ENCODE measurements around the gene EP400.

EP400 gene

DNA sequence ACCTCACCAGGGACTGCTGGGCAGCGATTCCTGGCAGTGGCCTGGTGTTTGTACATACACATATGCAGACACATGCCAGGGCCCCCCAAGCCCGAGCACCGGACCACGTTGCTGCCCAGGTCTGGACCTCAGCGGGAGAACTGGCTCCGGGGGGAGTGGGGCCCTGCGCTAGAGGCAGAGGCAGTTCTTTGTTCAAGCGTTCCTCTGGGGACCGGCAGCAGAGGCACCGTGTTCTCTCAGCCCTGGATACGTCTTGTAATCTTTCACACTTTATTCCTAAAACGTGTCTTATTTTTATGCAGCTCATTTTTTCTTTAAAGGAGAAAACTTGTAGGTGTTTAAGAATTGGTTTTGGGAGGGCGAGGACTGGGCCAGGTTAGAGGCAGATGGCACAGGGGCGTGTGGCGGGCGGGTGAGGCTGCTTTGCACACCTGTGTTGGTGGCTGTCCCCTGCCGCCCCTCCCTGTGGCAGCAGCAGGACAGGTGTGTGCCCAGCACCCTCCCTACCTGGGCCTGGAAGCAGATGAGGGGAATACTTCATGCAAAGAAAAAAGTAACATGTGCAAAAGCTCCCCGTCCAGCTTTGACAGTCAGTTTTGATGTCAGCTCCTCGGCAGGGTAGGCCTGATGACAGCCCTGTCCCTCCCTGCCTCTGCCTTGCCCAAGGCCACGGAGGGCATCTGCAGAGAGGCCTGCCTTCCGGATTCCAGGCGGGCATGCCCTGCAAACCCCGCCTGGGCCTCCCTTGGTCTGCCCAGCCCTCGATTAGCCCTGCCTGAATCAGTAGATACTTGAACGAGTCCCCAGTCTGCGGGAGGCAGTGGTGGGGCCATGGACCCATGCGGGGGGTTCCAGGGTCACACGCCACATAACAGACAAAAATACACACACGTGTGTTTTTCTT is 27.6 kb upstream of the EP400 start:
- no peak overlapping the region for H3K9ac ChIP-seq (ENCODE audit: low read length)
- peaks cover 7% of the 10 kb centered on the region for H3K4me1 ChIP-seq (ENCODE audit: control insufficient read depth, insufficient read depth, low read length)
- no peak overlapping the region for H3K4me3 ChIP-seq (ENCODE audit: low read length)
- no peak for DNase-seq (ENCODE audit: low read depth)
- H3K9me3 ChIP-seq (ENCODE audit: control insufficient read depth, low read length), result no peaks in the 10 kb centered on the region
- peaks cover 16% of the 10 kb centered on the region for H3K36me3 ChIP-seq (ENCODE audit: control insufficient read depth, insufficient read depth, low read length, severe bottlenecking)
- H3K27me3 ChIP-seq (replicated peaks; ENCODE audit: control insufficient read depth, insufficient read depth, low read length), result no peaks in the 10 kb centered on the region

DNA sequence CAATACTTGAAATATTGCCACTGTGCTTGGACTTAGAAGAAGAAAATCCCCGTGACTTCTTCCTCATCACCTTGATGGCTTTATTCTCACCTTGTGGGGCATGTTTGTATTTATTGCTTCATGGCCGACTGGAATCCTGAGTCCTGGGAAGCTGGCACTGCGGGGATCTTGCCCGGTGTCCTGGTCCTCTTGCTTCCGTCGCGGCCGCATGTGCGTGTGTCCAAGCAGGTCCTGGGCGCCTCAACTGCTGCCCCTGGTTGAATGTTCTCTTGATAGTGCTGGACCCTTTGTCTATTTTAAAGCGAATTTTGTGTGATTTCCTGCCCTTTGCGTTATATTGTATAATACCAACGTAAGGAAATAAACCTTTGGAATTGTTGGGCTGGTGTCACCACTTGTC is 27.0 kb upstream of the EP400 start:
- Histone ChIP-seq H3K36me3 (ENCODE audit: control insufficient read depth, insufficient read depth, low read length, severe bottlenecking) (peaks cover 16% of the 10 kb centered on the region), H3K9ac (ENCODE audit: low read length) (no peak overlapping the region), H3K9me3 (ENCODE audit: control insufficient read depth, low read length) (no peaks in the 10 kb centered on the region), H3K4me1 (ENCODE audit: control insufficient read depth, insufficient read depth, low read length) (peaks cover 7% of the 10 kb centered on the region), H3K27me3 (replicated peaks; ENCODE audit: control insufficient read depth, insufficient read depth, low read length) (no peaks in the 10 kb centered on the region), H3K4me3 (ENCODE audit: low read length) (no peak overlapping the region)
- DNase-seq (ENCODE audit: low read depth), result no peak

DNA sequence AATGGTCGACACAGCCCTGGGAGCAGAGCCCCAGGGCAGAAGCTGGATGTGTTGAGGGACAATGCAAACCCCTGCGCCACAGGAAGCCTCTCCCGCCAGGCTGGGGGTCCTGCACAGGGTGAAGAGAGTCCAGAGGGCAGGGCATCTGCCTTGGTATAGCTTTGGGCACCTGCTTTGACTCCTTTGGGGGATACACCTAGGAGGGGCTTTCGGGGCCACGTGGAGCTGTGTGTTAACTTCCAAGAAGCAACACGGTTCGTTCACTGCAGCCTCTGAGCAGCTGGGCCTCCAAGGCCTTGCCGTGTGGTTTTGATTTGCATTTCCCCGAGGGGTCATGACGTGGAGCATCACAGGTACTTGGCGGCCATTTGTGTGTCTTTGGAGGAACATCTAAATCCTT is 26.5 kb upstream of the EP400 start:
- DNase-seq (ENCODE audit: low read depth), result no peak
- H3K9ac ChIP-seq (ENCODE audit: low read length), result no peak overlapping the region
- peaks cover 16% of the 10 kb centered on the region for H3K36me3 ChIP-seq (ENCODE audit: control insufficient read depth, insufficient read depth, low read length, severe bottlenecking)
- no peaks in the 10 kb centered on the region for H3K9me3 ChIP-seq (ENCODE audit: control insufficient read depth, low read length)
- H3K27me3 ChIP-seq (replicated peaks; ENCODE audit: control insufficient read depth, insufficient read depth, low read length), result no peaks in the 10 kb centered on the region
- H3K4me1 ChIP-seq (ENCODE audit: control insufficient read depth, insufficient read depth, low read length), result peaks cover 7% of the 10 kb centered on the region
- no peak overlapping the region for H3K4me3 ChIP-seq (ENCODE audit: low read length)

DNA sequence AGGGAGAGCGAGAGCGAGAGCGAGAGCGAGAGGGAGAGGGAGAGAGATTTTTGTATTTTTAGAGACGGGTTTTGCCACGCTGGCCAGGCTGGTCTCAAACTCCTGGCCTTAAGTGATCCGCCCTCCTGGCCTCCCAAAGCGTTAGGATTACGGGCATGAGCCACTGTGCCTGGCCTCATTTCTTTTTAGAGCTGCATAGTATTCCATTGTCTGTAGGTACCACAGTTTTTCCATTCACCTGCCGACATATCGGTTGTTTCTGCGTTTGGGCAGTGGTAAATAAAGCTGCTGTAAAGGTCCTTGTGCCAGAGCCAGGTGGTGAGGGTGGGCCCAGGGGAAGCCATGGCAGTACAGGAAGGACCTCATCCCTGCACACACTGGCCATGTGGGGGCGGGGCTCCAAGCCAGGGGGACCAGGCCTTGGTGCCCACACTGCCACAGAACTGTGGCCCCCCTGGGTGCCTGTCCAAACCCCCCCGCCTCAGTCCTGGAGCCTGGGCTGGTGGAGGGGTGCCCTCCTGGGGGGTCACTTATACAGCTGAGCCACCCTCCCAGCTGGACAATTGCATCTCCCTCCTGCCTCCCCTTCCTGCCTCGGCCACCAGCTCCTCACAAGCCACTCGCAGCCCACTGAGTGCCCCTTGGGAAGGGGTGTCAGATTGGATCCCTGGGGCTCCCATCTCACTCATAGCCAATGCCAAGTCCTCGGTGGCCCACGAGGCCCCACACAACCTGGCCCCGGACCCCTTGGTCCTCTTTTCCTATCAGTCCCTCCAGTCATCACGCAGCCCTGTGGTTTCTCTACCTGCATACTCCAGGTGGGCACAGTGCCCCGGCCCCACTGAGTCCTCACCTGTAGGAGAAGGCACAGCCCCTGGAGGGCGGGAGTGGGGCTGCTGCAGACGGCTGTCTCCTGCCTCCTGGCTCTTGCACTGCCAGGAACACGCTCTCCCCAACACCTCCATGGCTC is 22.3 kb upstream of the EP400 start:
- Histone ChIP-seq H3K4me3 (ENCODE audit: low read length) (no peak overlapping the region), H3K27me3 (replicated peaks; ENCODE audit: control insufficient read depth, insufficient read depth, low read length) (no peaks in the 10 kb centered on the region), H3K36me3 (ENCODE audit: control insufficient read depth, insufficient read depth, low read length, severe bottlenecking) (peaks cover 7% of the 10 kb centered on the region), H3K4me1 (ENCODE audit: control insufficient read depth, insufficient read depth, low read length) (peaks cover 17% of the 10 kb centered on the region), H3K9ac (ENCODE audit: low read length) (no peak overlapping the region), H3K9me3 (ENCODE audit: control insufficient read depth, low read length) (no peaks in the 10 kb centered on the region)
- DNase-seq (ENCODE audit: low read depth), result no peak

DNA sequence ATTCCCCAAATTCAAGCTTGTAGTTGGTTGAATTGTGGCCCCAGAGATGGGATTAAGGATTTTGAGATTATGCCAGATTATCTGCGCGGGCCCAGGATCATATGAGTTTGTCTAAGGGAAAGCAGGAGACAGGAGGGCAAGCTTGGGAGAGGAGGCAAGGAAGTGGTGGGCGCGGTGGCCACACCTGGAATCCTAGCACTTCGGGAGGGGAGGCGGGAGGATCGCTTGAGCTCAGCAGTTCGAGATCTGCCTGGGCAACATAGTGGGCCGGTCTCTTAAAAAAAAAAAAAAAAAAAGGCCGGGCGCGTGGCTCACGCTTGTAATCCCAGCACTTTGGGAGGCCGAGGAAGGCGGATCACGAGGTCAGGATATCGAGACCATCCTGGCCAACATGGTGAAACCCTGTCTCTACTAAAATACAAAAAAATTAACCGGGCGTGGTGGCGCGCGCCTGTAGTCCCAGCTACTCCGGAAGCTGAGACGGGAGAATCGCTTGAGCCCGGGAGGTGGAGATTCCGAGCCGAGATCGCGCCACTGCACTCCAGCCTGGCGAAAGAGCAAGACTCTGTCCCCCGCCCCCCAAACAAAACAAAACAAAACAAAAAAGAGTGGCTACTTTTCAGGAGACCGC is 21.5 kb upstream of the EP400 start:
- peak overlapping the region; percentile 82 for H3K4me3 ChIP-seq (ENCODE audit: low read length)
- no peaks in the 10 kb centered on the region for H3K27me3 ChIP-seq (replicated peaks; ENCODE audit: control insufficient read depth, insufficient read depth, low read length)
- peaks cover 17% of the 10 kb centered on the region for H3K4me1 ChIP-seq (ENCODE audit: control insufficient read depth, insufficient read depth, low read length)
- no peaks in the 10 kb centered on the region for H3K9me3 ChIP-seq (ENCODE audit: control insufficient read depth, low read length)
- DNase-seq (ENCODE audit: low read depth), result no peak
- H3K36me3 ChIP-seq (ENCODE audit: control insufficient read depth, insufficient read depth, low read length, severe bottlenecking), result peaks cover 15% of the 10 kb centered on the region
- H3K9ac ChIP-seq (ENCODE audit: low read length), result peak overlapping the region; percentile 86

DNA sequence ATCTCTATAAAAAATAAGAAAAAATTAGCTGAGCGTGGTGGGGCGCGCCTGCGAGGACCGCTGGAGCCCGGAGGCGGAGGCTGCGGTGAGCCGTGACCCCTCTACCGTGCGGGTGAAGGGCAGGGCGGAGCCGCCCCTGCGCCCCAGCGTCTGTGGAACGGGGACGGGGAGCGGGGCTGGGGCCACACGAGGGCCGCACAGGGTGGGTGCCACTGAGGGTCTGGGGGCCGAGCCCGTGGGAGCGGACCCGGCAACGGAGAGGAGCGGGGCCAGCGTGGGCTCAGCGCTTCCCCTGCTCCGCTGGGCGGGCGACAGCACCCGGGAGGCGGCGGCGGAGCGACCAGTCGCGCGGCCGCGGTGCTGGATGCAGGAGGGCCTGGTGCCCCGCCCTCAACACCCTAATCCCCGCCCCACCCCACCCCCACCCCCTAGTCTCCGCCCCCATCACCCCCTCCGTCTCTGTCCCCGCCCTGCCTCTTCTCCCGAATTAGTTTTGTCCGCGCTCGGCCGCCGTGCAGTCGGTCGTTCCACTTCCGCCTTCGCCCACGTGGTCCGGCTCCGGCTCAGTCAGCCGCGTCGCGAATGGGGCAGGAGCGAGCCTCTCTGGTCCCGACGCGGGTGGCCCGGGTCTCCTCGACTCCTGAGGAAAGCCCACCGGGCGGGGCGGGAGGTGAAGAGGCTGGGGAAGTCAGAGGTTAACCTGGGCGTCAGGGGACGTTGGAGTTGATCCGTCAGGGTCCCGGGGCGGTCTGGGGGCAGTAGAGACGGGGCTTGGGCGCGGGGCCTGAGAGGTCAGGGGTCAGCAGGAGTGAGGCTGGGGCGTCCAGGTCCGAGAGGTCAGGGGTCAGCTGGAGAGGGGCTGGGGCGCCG is 20.8 kb upstream of the EP400 start, which contains the start of gene PUS1:
Gene PUS1 (plus strand): TSS at position 566 of the 870 bp plus-strand sequence. CDS start 447 bp downstream, outside the sequence.
- no peaks in the 10 kb centered on the region for H3K27me3 ChIP-seq (replicated peaks; ENCODE audit: control insufficient read depth, insufficient read depth, low read length)
- no peaks in the 10 kb centered on the region for H3K9me3 ChIP-seq (ENCODE audit: control insufficient read depth, low read length)
- H3K36me3 ChIP-seq (ENCODE audit: control insufficient read depth, insufficient read depth, low read length, severe bottlenecking), result peaks cover 23% of the 10 kb centered on the region
- peak within 1 kb of the TSS; percentile 91 for H3K9ac ChIP-seq (ENCODE audit: low read length)
- H3K4me3 ChIP-seq (ENCODE audit: low read length), result peak within 1 kb of the TSS; percentile 90
- peaks cover 17% of the 10 kb centered on the region for H3K4me1 ChIP-seq (ENCODE audit: control insufficient read depth, insufficient read depth, low read length)
- DNase-seq (ENCODE audit: low read depth), result peak; percentile 98

GRCh38 chr12:131929581-131930456 is 19.9 kb upstream of the EP400 start:
- DNase-seq (ENCODE audit: low read depth), result peak; percentile 49
- H3K9ac ChIP-seq (ENCODE audit: low read length), result peak overlapping the region; percentile 91
- no peaks in the 10 kb centered on the region for H3K9me3 ChIP-seq (ENCODE audit: control insufficient read depth, low read length)
- peak overlapping the region; percentile 90 for H3K4me3 ChIP-seq (ENCODE audit: low read length)
- H3K36me3 ChIP-seq (ENCODE audit: control insufficient read depth, insufficient read depth, low read length, severe bottlenecking), result peaks cover 32% of the 10 kb centered on the region
- no peaks in the 10 kb centered on the region for H3K27me3 ChIP-seq (replicated peaks; ENCODE audit: control insufficient read depth, insufficient read depth, low read length)
- H3K4me1 ChIP-seq (ENCODE audit: control insufficient read depth, insufficient read depth, low read length), result peaks cover 11% of the 10 kb centered on the region

GRCh38 chr12:131930510-131930909 is 19.2 kb upstream of the EP400 start:
- peak overlapping the region; percentile 90 for H3K4me3 ChIP-seq (ENCODE audit: low read length)
- peaks cover 11% of the 10 kb centered on the region for H3K4me1 ChIP-seq (ENCODE audit: control insufficient read depth, insufficient read depth, low read length)
- no peak for DNase-seq (ENCODE audit: low read depth)
- H3K27me3 ChIP-seq (replicated peaks; ENCODE audit: control insufficient read depth, insufficient read depth, low read length), result no peaks in the 10 kb centered on the region
- peaks cover 38% of the 10 kb centered on the region for H3K36me3 ChIP-seq (ENCODE audit: control insufficient read depth, insufficient read depth, low read length, severe bottlenecking)
- peak overlapping the region; percentile 91 for H3K9ac ChIP-seq (ENCODE audit: low read length)
- no peaks in the 10 kb centered on the region for H3K9me3 ChIP-seq (ENCODE audit: control insufficient read depth, low read length)

- Histone ChIP-seq H3K9ac (ENCODE audit: low read length) (no peak overlapping the region), H3K27me3 (replicated peaks; ENCODE audit: control insufficient read depth, insufficient read depth, low read length) (no peaks in the 10 kb centered on the region), H3K4me1 (ENCODE audit: control insufficient read depth, insufficient read depth, low read length) (peaks cover 11% of the 10 kb centered on the region), H3K9me3 (ENCODE audit: control insufficient read depth, low read length) (no peaks in the 10 kb centered on the region), H3K4me3 (ENCODE audit: low read length) (no peak overlapping the region), H3K36me3 (ENCODE audit: control insufficient read depth, insufficient read depth, low read length, severe bottlenecking) (peaks cover 45% of the 10 kb centered on the region)
- no peak for DNase-seq (ENCODE audit: low read depth)
Observed at GRCh38 chr12:131933387-131933786, 16.4 kb upstream of the EP400 start.

Measured in adipocyte (in vitro differentiated cells).